ENCODE results near the gene KRTAP10-8.
"Not testable (repeated sequence)": the region's sequence is repeated elsewhere in the genome, so short reads cannot be mapped to it uniquely, and the experiment has no call there.

DNA sequence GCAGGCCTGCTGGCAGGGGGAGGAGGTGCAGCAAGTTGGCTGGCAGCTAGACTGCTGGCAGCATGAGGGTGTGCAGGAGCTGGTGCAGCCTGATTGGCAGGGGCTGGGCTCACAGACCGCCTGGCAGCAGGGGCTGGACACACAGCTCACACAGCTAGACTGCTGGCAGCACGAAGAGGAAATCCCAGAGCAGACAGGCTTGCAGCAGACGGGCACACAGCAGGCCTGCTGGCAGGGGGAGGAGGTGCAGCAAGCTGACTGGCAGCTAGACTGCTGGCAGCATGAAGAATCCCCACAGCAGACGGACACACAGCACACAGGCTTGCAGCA, 20.1 kb upstream of the KRTAP10-8 start:
- TF ChIP-seq EP300, POLR2AphosphoS5, POLR2A (IDR thresholded peaks at IDR 0.05): not testable (repeated sequence)
- TF ChIP-seq, protein P1, sequence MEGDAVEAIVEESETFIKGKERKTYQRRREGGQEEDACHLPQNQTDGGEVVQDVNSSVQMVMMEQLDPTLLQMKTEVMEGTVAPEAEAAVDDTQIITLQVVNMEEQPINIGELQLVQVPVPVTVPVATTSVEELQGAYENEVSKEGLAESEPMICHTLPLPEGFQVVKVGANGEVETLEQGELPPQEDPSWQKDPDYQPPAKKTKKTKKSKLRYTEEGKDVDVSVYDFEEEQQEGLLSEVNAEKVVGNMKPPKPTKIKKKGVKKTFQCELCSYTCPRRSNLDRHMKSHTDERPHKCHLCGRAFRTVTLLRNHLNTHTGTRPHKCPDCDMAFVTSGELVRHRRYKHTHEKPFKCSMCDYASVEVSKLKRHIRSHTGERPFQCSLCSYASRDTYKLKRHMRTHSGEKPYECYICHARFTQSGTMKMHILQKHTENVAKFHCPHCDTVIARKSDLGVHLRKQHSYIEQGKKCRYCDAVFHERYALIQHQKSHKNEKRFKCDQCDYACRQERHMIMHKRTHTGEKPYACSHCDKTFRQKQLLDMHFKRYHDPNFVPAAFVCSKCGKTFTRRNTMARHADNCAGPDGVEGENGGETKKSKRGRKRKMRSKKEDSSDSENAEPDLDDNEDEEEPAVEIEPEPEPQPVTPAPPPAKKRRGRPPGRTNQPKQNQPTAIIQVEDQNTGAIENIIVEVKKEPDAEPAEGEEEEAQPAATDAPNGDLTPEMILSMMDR (IDR thresholded peaks at IDR 0.05) = not testable (repeated sequence)
